Ishikawa (cell line): ENCODE data around the gene RAD51B.

Source experiments
- CEBPB ChIP-seq: IDR thresholded peaks from 2 replicates; pipeline ENCODE4 v1.6.1; 2012
- CREB1 ChIP-seq: IDR thresholded peaks from 2 replicates; pipeline ENCODE4 v1.6.1; 2012; ENCODE audit warnings: low read depth
- EGR1 ChIP-seq: IDR thresholded peaks from 2 replicates; pipeline ENCODE4 v1.6.1; 2012
- EP300 ChIP-seq: IDR thresholded peaks from 2 replicates; pipeline ENCODE4 v1.6.1; 2012; ENCODE audit warnings: borderline replicate concordance
- FOXM1 ChIP-seq: IDR thresholded peaks from 2 replicates; pipeline ENCODE4 v1.6.1; 2012; ENCODE audit warnings: low read depth, borderline replicate concordance
- MAX ChIP-seq: IDR thresholded peaks from 2 replicates; pipeline ENCODE4 v1.6.1; 2012
- NFIC ChIP-seq: IDR thresholded peaks from 2 replicates; pipeline ENCODE4 v1.6.1; 2012
- RAD21 ChIP-seq: IDR thresholded peaks from 2 replicates; pipeline ENCODE4 v1.6.1; 2012; ENCODE audit warnings: low read depth
- REST ChIP-seq: IDR thresholded peaks from 2 replicates; pipeline ENCODE4 v1.6.1; 2012; ENCODE audit warnings: low read depth, mild to moderate bottlenecking
- TAF1 ChIP-seq: IDR thresholded peaks from 2 replicates; pipeline ENCODE4 v1.6.1; 2012; ENCODE audit warnings: low read depth, mild to moderate bottlenecking
- TCF12 ChIP-seq: IDR thresholded peaks from 2 replicates; pipeline ENCODE4 v1.6.1; 2012; ENCODE audit warnings: low read depth
- TEAD4 ChIP-seq: IDR thresholded peaks from 2 replicates; pipeline ENCODE4 v1.6.1; 2012
- USF1 ChIP-seq: IDR thresholded peaks from 2 replicates; pipeline ENCODE4 v1.6.1; 2012
- YY1 ChIP-seq: IDR thresholded peaks from 2 replicates; pipeline ENCODE4 v1.6.1; 2012; ENCODE audit warnings: low read depth
- ZBTB7A ChIP-seq: IDR thresholded peaks from 2 replicates; pipeline ENCODE4 v1.6.1; 2012; ENCODE audit warnings: low read depth

RAD51B gene

GRCh38 chr14:68558096-68558495 lies 738.5 kb downstream of the RAD51B start:
- no peak for TF ChIP-seq ZBTB7A
- no peak for TF ChIP-seq YY1
- TF ChIP-seq NFIC: no peak
- TF ChIP-seq MAX: no peak
- TF ChIP-seq REST: no peak
- no peak for TF ChIP-seq RAD21
- TF ChIP-seq TEAD4: no peak
- no peak for TF ChIP-seq USF1
- no peak for TF ChIP-seq TCF12
- no peak for TF ChIP-seq CEBPB
- TF ChIP-seq EGR1: no peak
- TF ChIP-seq TAF1: no peak
- no peak for TF ChIP-seq CREB1
- no peak for TF ChIP-seq EP300
- TF ChIP-seq FOXM1: no peak

- TF ChIP-seq TAF1: no peak
- no peak for TF ChIP-seq CREB1
- TF ChIP-seq TEAD4: no peak
- TF ChIP-seq USF1: no peak
- TF ChIP-seq FOXM1: no peak
- no peak for TF ChIP-seq RAD21
- TF ChIP-seq EP300: no peak
- no peak for TF ChIP-seq REST
- TF ChIP-seq EGR1: no peak
- no peak for TF ChIP-seq NFIC
- TF ChIP-seq MAX: no peak
- TF ChIP-seq ZBTB7A: no peak
- TF ChIP-seq CEBPB: no peak
- TF ChIP-seq YY1: no peak
- TF ChIP-seq TCF12: no peak
Observed at GRCh38 chr14:68559949-68560348, 740.4 kb downstream of the RAD51B start.

GRCh38 chr14:68561531-68562007 lies 742.0 kb downstream of the RAD51B start:
- no peak for TF ChIP-seq MAX
- TF ChIP-seq EP300: no peak
- no peak for TF ChIP-seq CREB1
- TF ChIP-seq YY1: no peak
- TF ChIP-seq USF1: no peak
- no peak for TF ChIP-seq TCF12
- TF ChIP-seq TEAD4: no peak
- no peak for TF ChIP-seq RAD21
- no peak for TF ChIP-seq EGR1
- no peak for TF ChIP-seq ZBTB7A
- TF ChIP-seq FOXM1: no peak
- no peak for TF ChIP-seq TAF1
- no peak for TF ChIP-seq REST
- TF ChIP-seq NFIC: no peak

GRCh38 chr14:68562911-68563250 lies 743.3 kb downstream of the RAD51B start:
- TF ChIP-seq ZBTB7A (no peak), TAF1 (no peak), TCF12 (no peak), RAD21 (no peak), YY1 (no peak), USF1 (no peak), FOXM1 (no peak), TEAD4 (no peak), CEBPB (no peak)
